Activated CD4-positive, CD25-positive, alpha-beta regulatory T cell treated with anti-CD3 and anti-CD28 coated beads, Interleukin-2, amount 50 U/mL, for 72 hours (primary cell): Measurements from ENCODE around the gene CDC42SE2.
A peak's percentile ranks its signal among the peaks of the same experiment; 100 is the strongest.
"Not testable (repeated sequence)": the region's sequence is repeated elsewhere in the genome, so short reads cannot be mapped to it uniquely, and the experiment has no call there.

ENCODE experiments used
- DNase-seq: peaks from one replicate; pipeline ENCODE4 v3.0.0; 2021

Gene CDC42SE2

DNA sequence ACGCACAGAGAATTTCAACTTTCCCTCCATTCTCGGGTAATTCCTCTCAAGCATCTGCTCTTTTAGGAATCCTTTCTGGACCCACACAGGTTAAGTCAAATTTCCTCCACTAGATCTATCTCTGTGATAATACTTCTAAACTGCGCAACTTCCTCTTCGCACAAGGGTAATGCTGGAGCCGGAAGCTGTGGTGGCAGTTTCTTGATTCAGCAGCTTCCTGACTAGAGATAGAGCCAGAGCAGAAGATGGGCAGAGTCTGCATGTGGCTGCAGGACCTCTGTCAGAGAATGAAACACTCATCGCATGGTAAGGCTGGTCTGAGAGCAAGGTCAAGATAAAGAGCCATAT lies 11.1 kb upstream of the CDC42SE2 start:
- DNase-seq, result peak; percentile 58

- DNase-seq, result not testable (repeated sequence)
Observed at GRCh38 chr5:131254025-131254424, 9.8 kb upstream of the CDC42SE2 start.

DNA sequence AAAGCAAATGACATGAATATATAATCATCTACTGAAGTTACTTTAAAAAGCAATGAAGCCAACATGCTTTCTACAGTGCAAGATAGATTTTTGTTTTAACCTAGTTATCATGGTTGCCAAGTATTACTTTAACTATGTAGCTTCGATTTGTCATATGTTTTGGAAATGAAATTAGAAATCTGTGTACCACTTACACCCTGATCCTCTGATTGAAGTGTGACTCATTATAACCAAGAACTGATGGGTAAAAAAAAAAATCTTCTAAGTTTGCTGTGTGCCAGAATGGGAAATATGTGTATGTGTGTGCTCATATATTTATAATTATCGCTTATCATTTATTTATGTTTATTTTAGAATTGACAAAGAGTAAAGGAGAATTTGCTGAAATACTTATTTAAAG lies 9.1 kb upstream of the CDC42SE2 start:
- DNase-seq, result no peak

DNA sequence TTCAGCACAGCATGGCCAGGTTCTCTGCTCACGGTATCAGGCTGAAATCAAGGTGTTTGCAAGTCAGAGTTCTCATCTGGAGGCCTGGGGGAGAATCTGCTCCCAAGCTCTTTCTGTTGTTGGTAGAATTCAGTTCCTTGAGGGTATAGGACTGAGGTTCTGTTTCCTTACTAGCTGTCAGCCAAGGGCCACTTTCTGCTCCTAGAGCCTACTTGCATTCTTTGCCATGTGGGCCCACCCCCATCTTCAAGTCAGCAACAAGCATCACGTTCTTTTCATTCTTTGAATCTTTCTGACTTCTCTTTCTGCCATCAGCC lies 7.4 kb upstream of the CDC42SE2 start:
- DNase-seq, result no peak

GRCh38 chr5:131258733-131259132 lies 5.1 kb upstream of the CDC42SE2 start:
- no peak for DNase-seq

GRCh38 chr5:131259326-131259725 lies 4.5 kb upstream of the CDC42SE2 start:
- no peak for DNase-seq

GRCh38 chr5:131260895-131261294 lies 3.0 kb upstream of the CDC42SE2 start:
- DNase-seq, result no peak

GRCh38 chr5:131261483-131261882 lies 2.4 kb upstream of the CDC42SE2 start:
- DNase-seq, result no peak

- DNase-seq, result no peak
Observed at GRCh38 chr5:131262953-131263541, 806 bp upstream of the CDC42SE2 start.

- DNase-seq, result peak; percentile 56
Observed at GRCh38 chr5:131264451-131265099, 722 bp downstream of the CDC42SE2 start.

- DNase-seq, result no peak
Observed at GRCh38 chr5:131265311-131265803, 1.5 kb downstream of the CDC42SE2 start.

- DNase-seq, result no peak
Observed at GRCh38 chr5:131266370-131267060, 2.7 kb downstream of the CDC42SE2 start.

- no peak for DNase-seq
Observed at GRCh38 chr5:131268758-131269370, 5.0 kb downstream of the CDC42SE2 start.

DNA sequence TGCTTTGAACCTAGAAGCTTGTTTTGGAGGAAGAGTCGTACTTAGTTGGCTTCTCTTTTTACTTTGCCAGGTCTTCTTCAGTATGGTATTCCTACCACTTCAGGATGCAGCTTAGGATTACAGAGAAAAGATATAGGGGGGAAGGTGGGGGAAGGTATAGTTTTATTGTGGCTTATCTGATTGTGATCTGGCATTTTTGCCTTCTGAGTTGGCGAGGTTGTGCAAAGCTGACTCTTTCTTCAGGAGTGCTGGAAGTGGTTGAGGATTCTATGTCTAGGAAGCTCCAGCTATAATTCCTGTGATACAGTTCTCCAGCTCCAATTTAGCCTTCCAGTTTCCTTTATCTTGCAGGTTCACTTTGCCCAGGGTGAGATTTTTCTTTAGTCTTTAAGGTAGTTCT lies 7.0 kb downstream of the CDC42SE2 start:
- DNase-seq, result no peak

DNA sequence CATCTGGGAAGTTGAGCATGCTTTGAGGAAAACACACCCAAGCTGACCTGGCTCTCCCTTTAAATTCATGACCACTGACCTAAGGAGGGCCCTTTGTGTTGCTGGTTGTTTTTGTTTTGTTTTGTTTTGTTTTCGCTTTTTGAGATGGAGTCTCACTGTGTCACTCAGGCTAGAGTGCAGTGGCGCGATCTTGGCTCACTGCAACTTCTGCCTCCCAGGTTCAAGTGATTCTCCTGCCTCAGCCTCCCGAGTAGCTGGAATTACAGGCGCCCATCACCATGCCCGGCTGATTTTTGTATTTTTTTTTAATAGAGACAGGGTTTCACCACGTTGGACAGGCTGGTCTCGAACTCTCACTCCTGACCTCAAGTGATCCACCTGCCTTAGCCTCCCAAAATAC lies 8.0 kb downstream of the CDC42SE2 start:
- DNase-seq, result not testable (repeated sequence)

GRCh38 chr5:131272307-131272706 lies 8.5 kb downstream of the CDC42SE2 start:
- no peak for DNase-seq

DNA sequence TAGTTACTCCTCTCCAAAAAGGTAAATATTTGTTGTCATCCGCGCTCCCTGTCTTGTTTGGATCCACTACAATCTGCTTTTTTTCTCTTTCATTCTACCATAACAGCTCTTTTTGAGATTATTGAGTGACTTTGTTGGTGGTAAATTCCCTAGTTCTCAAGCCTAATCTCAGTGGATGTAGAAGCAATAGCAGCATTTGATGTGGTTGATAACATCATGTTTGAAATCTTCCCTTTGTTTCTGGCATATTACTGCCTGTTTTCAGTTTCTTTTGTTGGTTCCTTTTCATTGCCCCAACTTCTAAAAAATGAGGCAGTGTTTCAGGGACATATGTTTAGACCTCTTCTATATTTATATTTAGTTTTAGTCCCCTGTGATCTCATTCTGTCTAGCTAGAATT lies 8.9 kb downstream of the CDC42SE2 start:
- DNase-seq, result no peak

- DNase-seq, result no peak
Observed at GRCh38 chr5:131274326-131275063, 10.6 kb downstream of the CDC42SE2 start.

- DNase-seq, result no peak
Observed at GRCh38 chr5:131276072-131276471, 12.2 kb downstream of the CDC42SE2 start.

GRCh38 chr5:131277447-131277846 lies 13.6 kb downstream of the CDC42SE2 start:
- no peak for DNase-seq

- DNase-seq, result no peak
Observed at GRCh38 chr5:131277875-131278740, 14.3 kb downstream of the CDC42SE2 start.

DNA sequence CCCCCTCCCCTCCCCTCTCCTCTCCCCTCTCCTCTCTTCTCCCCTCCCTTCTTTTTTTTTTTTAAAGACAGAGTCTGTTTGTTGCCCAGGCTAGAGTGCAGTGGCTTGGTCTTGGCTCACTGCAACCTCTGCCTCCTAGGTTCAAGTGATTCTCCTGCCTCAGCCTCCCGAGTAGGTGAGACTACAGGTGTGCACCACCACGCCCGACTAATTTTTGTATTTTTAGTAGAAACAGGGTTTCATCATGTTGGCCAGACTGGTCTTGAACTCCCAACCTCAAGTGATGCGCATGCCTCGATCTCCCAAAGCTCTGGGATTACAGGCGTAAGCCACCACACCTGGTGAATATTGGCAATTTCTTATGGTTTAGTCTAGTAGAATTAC lies 14.9 kb downstream of the CDC42SE2 start:
- DNase-seq, result not testable (repeated sequence)
